Fibroblast of lung (primary cell): ENCODE results near the gene IL1RAPL2.

Experiments used
- CTCF ChIP-seq, 2 donors: IDR thresholded peaks in 1 of 2; conservative IDR thresholded peaks in 1 of 2; 1 replicate in 1 of 2; 2 replicates in 1 of 2; pipeline ENCODE4 v1.5.1; 2011 to 2012; ENCODE audit warnings: low read length in 2 of 2, control low read depth in 1 of 2, inconsistent platforms in 1 of 2, low read depth in 1 of 2, mild to moderate bottlenecking in 1 of 2
- EZH2 ChIP-seq: IDR thresholded peaks from 2 replicates; pipeline ENCODE4 v1.5.1; 2012; ENCODE audit warnings: low read length, control low read depth, mild to moderate bottlenecking; ENCODE audit errors: missing control alignments

GRCh38 chrX:105700331-105700730 lies 1134.3 kb downstream of the IL1RAPL2 start:
- no peak for TF ChIP-seq CTCF (conservative IDR thresholded peaks at IDR 0.05 in 1 of 2, IDR thresholded peaks at IDR 0.05 in 1 of 2; ENCODE audit: low read depth in 1 of 2, low read length in 2 of 2)
- no peak for TF ChIP-seq EZH2
